Measurements from ENCODE around the gene PRDM2.

PRDM2 gene

DNA sequence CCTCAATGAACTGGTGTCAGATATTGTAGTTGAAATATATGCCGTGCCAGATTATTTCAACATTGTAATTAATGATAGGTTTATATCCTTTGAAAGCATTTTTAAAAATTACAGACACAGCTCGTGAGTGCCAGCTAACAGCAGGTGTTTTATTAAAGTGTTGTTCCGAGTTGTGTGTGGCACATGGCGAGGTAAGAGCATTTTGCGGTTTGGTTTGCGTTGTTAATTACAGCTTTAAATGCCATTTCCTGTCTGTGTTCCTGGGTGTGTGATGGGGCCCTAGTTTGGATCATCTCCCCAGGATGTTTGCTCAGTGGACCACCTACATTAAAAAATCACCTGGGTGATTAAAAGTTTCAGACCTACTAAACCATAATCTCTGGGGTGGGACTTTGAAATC, 97.4 kb downstream of the PRDM2 start:
- no peak for DNase-seq

DNA sequence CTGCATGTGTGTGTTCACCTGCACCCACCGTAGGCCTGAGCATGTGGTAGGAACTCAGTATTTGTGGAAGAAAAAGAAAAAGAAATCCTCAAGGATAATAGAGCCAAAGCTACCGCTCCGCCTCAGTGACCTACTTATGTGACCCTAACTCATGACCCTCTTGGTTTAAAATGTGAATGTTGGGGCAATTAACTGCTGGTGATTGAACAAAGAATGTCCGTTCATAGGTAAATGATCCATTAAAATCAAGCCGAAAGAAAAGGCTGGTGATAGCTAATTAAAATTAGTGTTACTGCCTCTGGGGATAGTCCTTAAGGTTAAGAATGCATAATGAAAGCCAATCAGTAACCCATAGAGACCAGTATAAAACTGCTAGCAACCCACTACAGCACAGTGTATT, 98.1 kb downstream of the PRDM2 start:
- DNase-seq, result no peak

DNA sequence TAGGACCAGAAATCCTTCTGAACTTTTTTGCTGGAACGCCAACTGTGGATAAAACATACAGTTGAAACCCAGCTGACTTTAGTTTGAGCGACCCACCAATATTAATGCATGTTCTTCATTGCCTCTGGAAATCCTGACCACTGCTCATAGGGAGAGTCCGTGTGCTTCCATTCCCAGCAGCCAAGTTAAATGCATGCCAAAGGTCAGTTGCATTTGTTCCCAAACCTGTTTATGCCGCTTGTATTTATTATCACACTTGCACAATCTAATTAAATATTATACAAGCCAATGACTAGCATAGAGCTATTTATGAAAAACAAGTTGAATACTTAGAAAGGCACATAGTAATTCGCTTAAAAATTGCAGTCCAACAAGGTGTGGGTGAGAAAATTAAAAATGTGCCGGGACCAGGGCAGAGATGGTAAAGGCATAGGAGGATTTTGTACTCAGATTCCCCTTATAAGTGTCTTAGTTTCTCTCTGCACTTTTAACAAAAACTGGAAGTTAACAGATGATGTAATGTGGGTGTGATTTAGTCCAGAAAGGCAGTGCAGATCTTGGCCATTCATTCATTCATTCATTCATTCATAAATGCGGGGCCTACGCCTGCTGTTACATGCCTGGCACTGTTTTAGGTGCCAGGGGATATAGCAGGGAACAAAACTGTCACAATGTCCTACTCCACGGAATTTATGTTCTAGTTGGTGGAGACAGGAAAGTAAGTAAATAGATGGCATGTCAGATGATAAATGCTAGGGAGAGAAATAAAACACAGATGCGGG, 99.7 kb downstream of the PRDM2 start:
- no peak for DNase-seq

- DNase-seq, result no peak
Observed at GRCh38 chr1:13801232-13801631, 101.2 kb downstream of the PRDM2 start.

- DNase-seq, result no peak
Observed at GRCh38 chr1:13801655-13802486, 101.9 kb downstream of the PRDM2 start.

DNA sequence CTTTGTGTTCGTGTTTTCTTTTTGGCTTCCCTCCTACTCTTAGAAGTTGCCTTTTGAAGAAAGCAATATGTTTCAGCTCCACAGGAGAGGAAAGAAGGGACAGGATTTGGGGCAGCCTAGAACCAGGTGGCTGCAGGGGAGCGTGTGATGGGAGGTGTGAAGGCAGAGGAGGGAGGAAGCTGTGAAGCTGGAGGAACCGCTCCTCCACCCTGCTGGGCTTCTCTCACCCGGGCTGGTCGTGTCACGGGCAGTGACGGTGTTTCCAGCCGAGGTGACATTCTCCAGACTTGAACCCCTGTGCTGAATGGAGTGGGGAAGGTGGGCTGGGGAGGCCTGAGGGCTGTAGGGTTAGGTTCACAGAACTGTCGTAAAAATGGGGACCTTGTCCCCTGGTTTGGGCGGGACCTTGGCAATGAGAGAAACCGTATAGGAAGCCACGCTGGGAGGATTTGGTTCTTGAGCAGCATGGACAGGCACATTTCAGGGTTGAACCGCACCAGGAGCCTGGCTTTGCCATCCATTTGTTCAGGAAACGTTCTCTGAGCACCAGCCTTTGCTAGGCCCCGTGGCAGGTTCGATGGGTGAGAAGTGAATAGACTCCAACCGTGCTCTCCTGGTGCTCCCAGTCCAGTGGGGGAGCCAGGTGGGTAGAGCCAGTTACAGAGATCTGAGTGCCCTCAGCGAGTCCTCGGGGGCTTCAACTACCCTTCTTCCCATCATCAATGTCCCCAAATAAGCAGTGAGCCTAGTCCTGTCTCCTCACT, 103.0 kb downstream of the PRDM2 start:
- no peak for DNase-seq

DNA sequence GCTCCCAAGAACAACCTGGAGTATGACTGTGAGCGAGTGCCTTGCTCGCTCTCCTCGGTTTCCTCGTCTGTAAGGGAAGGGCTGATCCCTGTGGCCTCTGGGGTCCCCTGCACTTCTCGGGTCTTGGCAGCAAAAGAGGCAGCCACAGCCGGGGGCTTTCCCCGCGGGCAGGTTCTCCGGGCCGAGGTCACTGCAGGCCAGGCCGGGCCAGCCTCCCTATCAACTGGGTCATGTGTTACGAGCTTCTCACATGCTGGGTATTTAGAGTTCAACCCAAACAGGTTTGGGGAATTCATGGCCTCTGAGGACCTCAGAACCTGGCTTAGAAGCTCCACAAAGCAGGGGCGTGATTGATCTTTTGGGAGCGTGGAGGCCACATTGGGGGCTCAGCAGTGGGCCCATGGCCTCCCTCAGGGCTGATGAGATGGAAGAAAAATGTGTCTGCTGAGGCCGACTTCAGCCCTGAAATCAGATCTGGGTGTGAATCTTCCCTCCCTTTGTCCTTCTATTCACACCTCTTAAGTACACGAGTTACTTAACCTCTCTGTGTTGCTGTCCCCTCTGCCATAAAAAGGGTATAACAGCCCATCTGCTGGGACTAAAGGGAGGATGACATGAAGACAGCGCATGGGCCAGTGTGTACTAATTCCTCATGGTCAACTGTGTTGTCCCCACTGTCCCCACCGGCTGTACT, 103.7 kb downstream of the PRDM2 start:
- DNase-seq, result no peak

GRCh38 chr1:13804240-13804633, 104.2 kb downstream of the PRDM2 start:
- DNase-seq, result no peak

- no peak for DNase-seq
Observed at GRCh38 chr1:13805431-13805830, 105.4 kb downstream of the PRDM2 start.

- DNase-seq, result no peak
Observed at GRCh38 chr1:13806108-13806507, 106.1 kb downstream of the PRDM2 start.

- peak; percentile 28 for DNase-seq
Observed at GRCh38 chr1:13807209-13807608, 107.2 kb downstream of the PRDM2 start.

- DNase-seq, result no peak
Observed at GRCh38 chr1:13808729-13809131, 108.7 kb downstream of the PRDM2 start.

GRCh38 chr1:13809461-13810159, 109.6 kb downstream of the PRDM2 start:
- DNase-seq, result no peak

- DNase-seq, result no peak
Observed at GRCh38 chr1:13812456-13813397, 112.7 kb downstream of the PRDM2 start.

- peak; percentile 68 for DNase-seq
Observed at GRCh38 chr1:13813398-13814012, 113.5 kb downstream of the PRDM2 start.

DNA sequence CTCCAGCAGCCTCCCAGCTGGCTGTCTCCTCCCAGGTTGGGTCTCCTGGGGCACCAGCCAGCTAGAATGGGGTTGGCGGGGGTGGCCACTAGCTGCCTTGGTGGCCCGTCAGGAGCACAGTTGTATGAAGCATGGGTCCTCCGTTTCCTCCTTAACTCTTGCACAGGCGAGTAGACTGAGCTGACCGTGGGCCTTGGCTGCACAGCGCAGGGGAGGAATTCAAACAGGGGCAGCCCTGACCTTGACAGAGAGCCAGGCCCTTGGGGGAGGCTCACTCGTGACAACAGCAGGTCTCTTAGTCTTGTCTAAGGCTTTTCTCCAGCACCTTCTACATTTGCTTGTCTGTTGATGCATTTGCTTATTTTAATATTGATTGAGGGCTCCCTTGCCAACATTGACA, 114.1 kb downstream of the PRDM2 start:
- no peak for DNase-seq

GRCh38 chr1:13816016-13816760, 116.2 kb downstream of the PRDM2 start:
- DNase-seq, result no peak

GRCh38 chr1:13817906-13818305, 117.9 kb downstream of the PRDM2 start:
- no peak for DNase-seq

DNA sequence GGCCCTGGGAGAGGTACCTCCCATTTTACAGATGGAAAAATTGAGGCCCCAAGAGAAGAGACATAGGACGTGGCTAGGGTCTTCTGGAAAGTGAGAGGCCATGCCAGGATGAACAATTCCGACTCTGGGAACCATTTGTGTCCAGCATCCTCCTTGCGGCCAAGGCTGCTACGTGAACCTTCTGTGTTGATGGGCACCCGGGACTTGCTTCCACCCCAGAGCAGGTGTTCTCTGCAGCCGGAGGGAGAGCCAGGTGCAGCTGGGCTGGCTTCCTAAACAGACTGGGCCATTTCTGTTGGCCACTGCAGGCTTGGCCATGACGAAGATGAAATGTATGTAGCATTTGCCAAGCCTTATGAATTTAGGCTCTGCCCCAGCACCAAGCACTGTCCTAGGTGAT, 118.9 kb downstream of the PRDM2 start:
- no peak for DNase-seq

- DNase-seq, result no peak
Observed at GRCh38 chr1:13819642-13820041, 119.7 kb downstream of the PRDM2 start.
